Measurements from ENCODE around the gene SMARCB1.

The SMARCB1 gene

GRCh38 chr22:23801238-23801821 is 14.6 kb downstream of the SMARCB1 start:
- no peak overlapping the region for H3K4me3 ChIP-seq (ENCODE audit: low read depth, low read length)

DNA sequence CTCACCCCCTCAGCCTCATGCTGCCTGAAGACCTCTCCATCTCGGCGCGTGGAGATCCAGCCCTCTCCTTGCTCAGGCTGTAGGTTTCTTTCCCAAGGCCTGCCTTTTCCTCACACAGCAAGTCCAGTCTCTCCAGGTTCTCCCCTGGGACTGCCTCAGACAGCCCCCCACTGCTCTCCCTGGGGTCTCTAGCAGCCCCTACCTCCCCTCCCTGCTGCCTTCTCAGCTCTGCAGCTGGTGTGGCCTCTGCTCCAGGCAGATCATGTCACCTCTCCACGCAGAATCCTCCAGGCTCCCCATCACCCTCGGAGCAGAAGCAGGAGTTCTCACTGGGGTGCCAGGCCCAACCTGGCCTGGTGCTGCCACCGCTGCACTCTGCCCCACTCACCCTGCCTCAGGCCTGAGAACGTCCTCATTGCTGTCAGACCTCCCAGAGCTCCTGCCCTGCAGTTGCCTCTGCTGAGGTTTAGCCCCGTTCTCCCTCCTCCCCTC is 15.2 kb downstream of the SMARCB1 start:
- H3K4me3 ChIP-seq (ENCODE audit: low read depth, low read length) = no peak overlapping the region

DNA sequence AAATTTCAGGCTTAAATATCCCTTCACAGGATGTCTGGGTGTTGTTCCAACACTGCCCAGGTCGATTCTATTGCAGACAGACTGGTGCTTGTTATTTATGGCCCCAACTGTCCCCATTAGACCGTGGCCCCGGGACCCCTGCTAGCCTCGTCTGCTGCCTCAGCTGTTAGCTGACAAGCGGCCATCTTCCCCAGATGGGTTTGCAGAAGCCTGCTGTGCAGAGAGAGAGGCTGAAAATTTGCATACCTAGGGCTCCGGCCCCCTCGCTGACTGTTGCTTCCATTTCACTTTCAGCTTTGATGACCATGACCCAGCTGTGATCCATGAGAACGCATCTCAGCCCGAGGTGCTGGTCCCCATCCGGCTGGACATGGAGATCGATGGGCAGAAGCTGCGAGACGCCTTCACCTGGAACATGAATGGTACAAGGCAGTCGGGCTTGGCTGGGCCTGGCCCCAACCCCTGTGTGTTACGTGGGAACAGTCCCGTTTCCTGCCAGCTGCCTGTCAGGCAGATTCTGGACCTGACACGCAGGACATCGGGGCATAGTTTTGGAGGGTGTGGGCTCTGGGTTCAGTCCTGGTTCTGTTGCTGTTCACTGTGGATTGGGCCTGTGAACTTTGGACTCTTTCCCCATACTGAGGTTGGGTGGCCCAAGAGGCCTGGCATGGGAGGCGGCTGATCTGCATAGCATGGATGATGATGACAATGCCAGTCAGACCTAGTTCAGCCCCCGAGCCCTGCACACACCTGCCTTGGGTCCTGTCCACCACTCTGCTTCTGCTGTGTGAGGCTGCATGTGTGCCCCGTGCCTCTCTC is 16.4 kb downstream of the SMARCB1 start:
- no peak overlapping the region for H3K4me3 ChIP-seq (ENCODE audit: low read depth, low read length)

DNA sequence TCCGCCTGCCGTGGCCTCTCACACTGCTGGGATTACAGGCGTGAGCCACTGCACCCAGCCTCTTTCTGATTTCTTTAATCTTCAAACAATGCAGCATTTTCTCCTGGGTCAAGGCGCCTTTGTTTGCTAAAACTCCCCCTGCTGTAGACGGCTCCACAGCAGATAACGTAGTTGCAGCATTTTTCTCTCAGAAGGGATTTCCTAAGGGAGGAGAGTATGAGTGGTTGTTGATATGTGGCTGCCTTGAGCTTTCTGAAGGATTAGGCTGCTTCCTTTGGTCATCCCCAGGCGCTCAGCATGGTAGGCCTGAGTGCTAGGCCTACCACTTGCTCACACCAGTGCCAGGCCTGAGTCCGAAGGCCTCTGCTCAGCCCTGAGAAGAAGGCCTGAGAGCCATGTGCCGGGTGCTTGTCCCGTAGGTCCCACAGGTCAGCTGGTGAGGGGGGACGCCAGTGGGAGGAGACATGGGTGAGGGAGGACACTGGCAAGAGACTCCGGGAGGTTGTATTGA is 18.1 kb downstream of the SMARCB1 start:
- no peak overlapping the region for H3K4me3 ChIP-seq (ENCODE audit: low read depth, low read length)

DNA sequence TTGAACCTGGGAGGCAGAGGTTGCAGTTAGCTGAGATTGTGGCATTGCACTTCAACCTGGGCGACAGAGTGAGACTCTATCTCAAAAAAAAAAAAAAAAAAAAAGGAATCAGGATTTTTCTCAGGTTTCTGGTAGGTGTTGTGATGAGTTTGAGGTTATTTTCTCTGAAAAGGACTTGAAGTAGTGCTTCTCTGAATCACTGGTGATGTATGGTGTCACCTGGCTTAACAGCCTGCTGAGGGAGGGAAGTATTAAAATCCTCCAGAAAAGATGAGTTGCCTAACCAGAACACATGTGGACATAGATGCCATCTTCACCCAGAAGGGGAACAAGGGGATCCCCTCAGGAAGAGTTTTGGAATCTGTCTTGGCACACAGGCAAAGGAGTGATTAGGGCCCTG is 20.1 kb downstream of the SMARCB1 start:
- no peak overlapping the region for H3K4me3 ChIP-seq (ENCODE audit: low read depth, low read length)

DNA sequence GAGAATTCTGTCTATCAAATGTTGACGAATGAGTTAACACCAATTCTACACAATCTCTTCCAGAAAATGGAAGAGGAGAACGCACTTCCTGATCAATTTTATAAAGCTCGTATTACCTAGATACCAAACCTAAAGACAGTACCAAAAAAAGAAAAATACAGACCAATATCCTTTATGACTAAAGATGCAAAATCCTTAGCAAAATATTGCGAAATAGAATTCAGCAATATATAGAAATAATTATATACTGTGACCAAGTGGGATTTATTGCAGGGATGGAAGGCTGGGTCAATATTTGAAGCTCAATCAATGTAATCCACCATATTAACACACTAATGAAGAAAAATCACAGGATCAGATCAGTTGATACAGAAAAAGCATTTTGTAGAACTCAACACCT is 25.6 kb downstream of the SMARCB1 start:
- no peak overlapping the region for H3K4me3 ChIP-seq (ENCODE audit: low read depth, low read length)

- no peak overlapping the region for H3K4me3 ChIP-seq (ENCODE audit: low read depth, low read length)
Observed at GRCh38 chr22:23815541-23816155, 28.9 kb downstream of the SMARCB1 start.

- H3K4me3 ChIP-seq (ENCODE audit: low read depth, low read length) = no peak overlapping the region
Observed at GRCh38 chr22:23816156-23816976, 29.6 kb downstream of the SMARCB1 start.

DNA sequence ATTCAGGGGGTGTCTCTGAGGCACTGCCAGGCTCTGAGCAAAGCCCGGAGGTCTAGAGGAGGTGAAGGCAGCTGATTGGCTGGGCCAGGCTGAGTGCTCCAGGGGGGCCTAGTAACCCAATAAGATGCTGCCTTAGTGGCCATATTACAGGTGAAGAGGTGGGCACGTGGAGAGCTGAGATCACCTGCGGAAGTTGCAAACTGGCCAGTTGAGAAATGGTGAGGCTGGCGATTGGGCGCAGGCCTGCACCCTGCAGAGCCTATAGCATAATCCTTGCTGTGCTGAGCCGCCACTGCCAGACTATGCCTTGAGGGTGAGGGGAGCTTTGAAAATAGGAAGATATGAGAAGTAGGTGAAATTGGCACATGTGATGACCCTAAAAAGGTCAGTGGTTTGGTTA is 30.4 kb downstream of the SMARCB1 start:
- H3K4me3 ChIP-seq (ENCODE audit: low read depth, low read length) = no peak overlapping the region

GRCh38 chr22:23818541-23818940 is 31.8 kb downstream of the SMARCB1 start:
- H3K4me3 ChIP-seq (ENCODE audit: low read depth, low read length) = no peak overlapping the region

- H3K4me3 ChIP-seq (ENCODE audit: low read depth, low read length) = no peak overlapping the region
Observed at GRCh38 chr22:23820748-23821211, 34.0 kb downstream of the SMARCB1 start.

GRCh38 chr22:23822101-23822671 is 35.4 kb downstream of the SMARCB1 start:
- H3K4me3 ChIP-seq (ENCODE audit: low read depth, low read length) = no peak overlapping the region

DNA sequence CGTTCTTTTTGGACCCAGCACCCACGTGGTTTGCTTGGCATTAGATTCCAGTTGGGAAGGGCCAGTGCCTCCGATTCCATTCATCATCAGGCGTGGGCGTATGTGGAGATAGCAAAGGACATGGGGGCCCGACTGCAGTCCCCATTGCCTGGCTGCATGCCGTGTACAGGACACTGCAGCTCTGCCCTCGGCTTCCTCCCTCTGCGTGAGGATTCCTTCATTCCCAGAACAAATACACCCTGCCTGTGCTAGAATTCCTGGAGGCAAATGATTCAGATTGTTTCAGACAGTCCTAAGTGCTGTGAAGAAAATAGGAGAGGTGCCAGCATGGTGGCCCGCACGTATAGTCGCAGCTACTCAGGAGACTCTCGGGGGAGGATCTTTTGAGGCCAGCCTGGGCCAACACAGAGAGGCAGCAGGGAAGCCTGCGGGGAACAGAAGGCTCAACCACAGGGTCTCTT is 36.6 kb downstream of the SMARCB1 start:
- no peak overlapping the region for H3K4me3 ChIP-seq (ENCODE audit: low read depth, low read length)

DNA sequence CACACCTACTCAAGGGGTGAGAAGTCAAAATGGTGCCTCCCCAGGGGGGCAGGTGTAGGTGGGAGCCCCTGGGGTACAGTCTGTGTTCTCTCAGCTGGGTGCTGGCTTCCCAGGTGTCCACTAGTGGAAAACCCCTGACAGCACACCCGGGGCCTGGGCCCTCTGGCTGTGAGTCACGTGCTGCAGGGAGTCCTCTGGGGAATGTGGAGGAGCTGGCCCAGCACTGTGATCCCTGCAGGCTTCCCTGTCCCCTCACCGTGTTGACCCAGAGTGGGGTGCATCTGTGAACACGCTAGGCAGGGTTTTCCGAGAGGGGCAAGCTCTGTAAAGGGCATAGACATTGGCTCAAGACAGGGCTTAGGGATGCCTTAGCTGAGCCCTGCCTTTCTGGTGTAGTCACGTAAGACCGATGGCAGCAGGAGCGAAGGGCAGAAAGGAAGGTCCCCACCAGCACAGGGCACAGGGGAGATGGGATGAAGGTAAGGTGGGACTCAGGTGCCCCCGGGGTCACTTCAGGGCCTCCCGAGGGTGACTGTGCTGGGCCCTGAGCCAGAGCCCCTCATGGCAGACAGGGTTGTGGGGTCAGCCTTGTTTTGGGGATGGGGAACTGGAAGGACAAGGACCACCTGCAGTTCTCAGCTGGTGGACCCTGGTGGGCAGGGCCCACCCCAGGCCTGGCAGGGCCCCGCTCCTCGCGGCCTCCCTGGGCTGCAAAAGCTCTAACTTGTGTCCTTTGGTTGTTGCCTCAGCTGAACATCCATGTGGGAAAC is 37.9 kb downstream of the SMARCB1 start:
- H3K4me3 ChIP-seq (ENCODE audit: low read depth, low read length) = no peak overlapping the region

DNA sequence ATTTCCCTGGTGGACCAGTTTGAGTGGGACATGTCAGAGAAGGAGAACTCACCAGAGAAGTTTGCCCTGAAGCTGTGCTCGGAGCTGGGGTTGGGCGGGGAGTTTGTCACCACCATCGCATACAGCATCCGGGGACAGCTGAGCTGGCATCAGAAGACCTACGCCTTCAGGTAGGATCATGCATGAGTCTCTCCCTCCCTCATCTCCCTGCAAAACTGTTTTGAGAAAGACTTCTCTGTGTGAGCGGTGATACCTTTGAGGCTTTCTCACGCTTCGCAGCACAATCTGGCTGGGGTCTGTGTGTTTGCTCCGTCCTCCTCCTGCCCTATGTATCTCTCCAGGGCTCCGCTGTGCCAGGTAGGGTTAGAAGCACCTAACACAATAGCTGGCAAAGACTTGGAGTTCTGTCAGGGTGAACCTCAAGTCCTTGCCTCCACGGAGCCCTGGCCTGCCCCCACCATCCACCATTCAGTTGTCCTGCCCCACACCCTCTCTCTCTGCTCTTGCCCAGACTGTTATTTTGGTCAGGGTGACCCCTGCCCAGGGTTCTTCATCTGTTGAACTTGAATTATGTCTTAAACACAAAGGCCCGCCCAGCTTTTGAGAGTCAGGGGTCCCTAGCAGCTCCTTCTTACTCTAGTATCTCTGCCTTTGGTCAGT is 38.6 kb downstream of the SMARCB1 start:
- no peak overlapping the region for H3K4me3 ChIP-seq (ENCODE audit: low read depth, low read length)

GRCh38 chr22:23826510-23827350 is 40.0 kb downstream of the SMARCB1 start:
- no peak overlapping the region for H3K4me3 ChIP-seq (ENCODE audit: low read depth, low read length)

GRCh38 chr22:23827351-23827995 is 40.7 kb downstream of the SMARCB1 start:
- no peak overlapping the region for H3K4me3 ChIP-seq (ENCODE audit: low read depth, low read length)

Measured in iPS-11a (cell line).